ENCODE measurements around the gene ESRP2.

ESRP2 gene

DNA sequence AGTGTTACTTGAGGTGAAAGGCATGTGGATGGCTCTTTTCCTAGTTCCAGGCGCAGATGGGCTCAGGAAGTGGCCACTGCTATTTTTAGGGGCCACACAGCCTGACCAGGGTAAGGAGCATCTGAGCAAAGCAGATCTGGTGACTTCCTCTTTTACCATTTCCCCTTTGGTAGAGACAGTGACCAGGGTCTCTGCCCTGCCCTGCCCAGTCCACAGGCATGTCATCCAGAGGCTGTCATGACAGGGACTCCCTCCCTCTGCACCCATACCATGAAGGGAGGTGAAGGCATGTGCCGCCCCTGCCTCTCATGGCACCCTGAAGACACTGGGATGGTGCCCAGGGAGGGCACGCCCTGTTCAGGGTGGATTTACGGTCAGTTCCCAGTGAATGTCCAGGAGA lies 11.5 kb upstream of the ESRP2 start:
- POLR2A ChIA-PET, result no interaction called here
- 71% methylated on average over 3 of the region's 4 CpGs for WGBS (ENCODE audit: insufficient coverage)
- CTCF ChIA-PET, result interaction anchor here (2.4 to 7.8 kb wide), 4 partner anchors 13 to 81 kb away, joined by 7 to 92 read pairs (median 42); no protein-coding TSS in a partner anchor
- no peak overlapping the region for H3K27ac ChIP-seq (ENCODE audit: insufficient read depth in 1 of 2, low read depth in 1 of 2, low read length in 2 of 2, poor library complexity in 1 of 2, severe bottlenecking in 2 of 2)
- peak overlapping the region in 3 of 7 experiments; percentile 30 to 72 (median 34) for H3K4me3 ChIP-seq (ENCODE audit: control insufficient read depth in 1 of 7, extremely low read depth in 1 of 7, insufficient read depth in 4 of 7, low read depth in 2 of 7, low read length in 6 of 7)
- no peak for DNase-seq
- peaks cover 4 to 39% (median 34%) of the 10 kb centered on the region in 4 experiments for H3K4me1 ChIP-seq (ENCODE audit: control extremely low read depth in 1 of 4, control insufficient read depth in 4 of 4, insufficient read depth in 4 of 4, low read length in 3 of 4)
- H3K27me3 ChIP-seq (replicated peaks in 2 of 5; ENCODE audit: control insufficient read depth in 4 of 5, insufficient read depth in 5 of 5, low read length in 4 of 5), result no peaks in the 10 kb centered on the region
- H3K9me3 ChIP-seq (ENCODE audit: control extremely low read depth in 1 of 5, control insufficient read depth in 4 of 5, insufficient read depth in 2 of 5, low read depth in 1 of 5, low read length in 4 of 5), result no peaks in the 10 kb centered on the region
- H3K36me3 ChIP-seq (ENCODE audit: control insufficient read depth in 4 of 4, insufficient read depth in 4 of 4, low read length in 3 of 4), result peaks cover 0 to 28% (median 8%) of the 10 kb centered on the region in 4 experiments

DNA sequence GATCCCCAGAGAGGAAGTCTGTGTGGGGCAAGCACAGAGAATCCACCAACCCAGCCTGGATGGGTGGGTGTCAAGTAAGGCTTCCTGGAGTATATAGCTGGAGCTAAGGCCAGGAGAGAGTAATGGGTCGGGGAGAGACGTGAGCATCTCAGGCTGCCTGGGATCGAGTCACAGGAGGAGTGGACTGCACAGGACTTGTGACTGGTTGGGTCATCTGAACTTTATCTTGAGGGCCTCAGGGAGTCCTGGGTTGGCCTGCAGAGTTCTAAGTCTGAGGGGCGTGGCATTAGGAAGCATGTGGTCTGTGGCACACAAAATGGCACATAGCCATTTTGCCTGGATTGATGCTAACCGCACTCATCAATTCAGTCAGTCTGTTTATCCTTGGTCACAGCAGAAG lies 10.7 kb upstream of the ESRP2 start:
- peaks cover 4 to 39% (median 34%) of the 10 kb centered on the region in 4 experiments for H3K4me1 ChIP-seq (ENCODE audit: control extremely low read depth in 1 of 4, control insufficient read depth in 4 of 4, insufficient read depth in 4 of 4, low read length in 3 of 4)
- POLR2A ChIA-PET, result no interaction called here
- H3K4me3 ChIP-seq (ENCODE audit: control insufficient read depth in 1 of 7, extremely low read depth in 1 of 7, insufficient read depth in 4 of 7, low read depth in 2 of 7, low read length in 6 of 7), result peak overlapping the region in 2 of 7 experiments; percentile 30 to 72
- H3K36me3 ChIP-seq (ENCODE audit: control insufficient read depth in 4 of 4, insufficient read depth in 4 of 4, low read length in 3 of 4), result peaks cover 0 to 21% (median 5%) of the 10 kb centered on the region in 4 experiments
- WGBS (ENCODE audit: insufficient coverage), result 98% methylated on average over 5 of the region's 5 CpGs
- DNase-seq, result no peak
- no peaks in the 10 kb centered on the region for H3K27me3 ChIP-seq (replicated peaks in 2 of 5; ENCODE audit: control insufficient read depth in 4 of 5, insufficient read depth in 5 of 5, low read length in 4 of 5)
- CTCF ChIA-PET, result interaction anchor here (7.7 to 7.8 kb wide), 2 partner anchors 13 to 81 kb away, joined by 72 to 92 read pairs; no protein-coding TSS in a partner anchor
- no peaks in the 10 kb centered on the region for H3K9me3 ChIP-seq (ENCODE audit: control extremely low read depth in 1 of 5, control insufficient read depth in 4 of 5, insufficient read depth in 2 of 5, low read depth in 1 of 5, low read length in 4 of 5)
- no peak overlapping the region for H3K27ac ChIP-seq (ENCODE audit: insufficient read depth in 1 of 2, low read depth in 1 of 2, low read length in 2 of 2, poor library complexity in 1 of 2, severe bottlenecking in 2 of 2)

DNA sequence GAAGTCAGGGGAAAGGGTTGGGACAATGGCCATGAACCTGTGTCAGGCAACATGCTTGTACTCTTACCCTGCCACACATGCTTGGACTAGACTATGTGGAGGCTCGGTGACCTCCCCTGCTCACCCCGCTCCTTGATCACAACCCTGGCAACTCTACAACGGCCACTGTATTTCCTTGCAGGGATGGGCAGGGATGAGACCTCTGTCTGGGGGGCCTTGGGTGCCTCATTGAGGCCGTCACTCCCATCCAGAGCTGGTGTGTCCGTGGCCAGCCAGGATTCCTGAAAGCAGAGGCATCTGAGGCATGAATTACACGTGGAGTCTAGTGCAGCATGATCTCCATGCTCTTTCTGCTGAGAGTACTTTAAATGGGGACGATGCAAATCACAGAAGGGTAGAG lies 10.2 kb upstream of the ESRP2 start:
- Histone ChIP-seq H3K36me3 (ENCODE audit: control insufficient read depth in 4 of 4, insufficient read depth in 4 of 4, low read length in 3 of 4) (peaks cover 0 to 20% (median 4%) of the 10 kb centered on the region in 4 experiments), H3K4me3 (ENCODE audit: control insufficient read depth in 1 of 7, extremely low read depth in 1 of 7, insufficient read depth in 4 of 7, low read depth in 2 of 7, low read length in 6 of 7) (peak overlapping the region in 6 of 7 experiments; percentile 69 to 99 (median 93)), H3K4me1 (ENCODE audit: control extremely low read depth in 1 of 4, control insufficient read depth in 4 of 4, insufficient read depth in 4 of 4, low read length in 3 of 4) (peaks cover 4 to 39% (median 34%) of the 10 kb centered on the region in 4 experiments), H3K27me3 (replicated peaks in 2 of 5; ENCODE audit: control insufficient read depth in 4 of 5, insufficient read depth in 5 of 5, low read length in 4 of 5) (no peaks in the 10 kb centered on the region), H3K9me3 (ENCODE audit: control extremely low read depth in 1 of 5, control insufficient read depth in 4 of 5, insufficient read depth in 2 of 5, low read depth in 1 of 5, low read length in 4 of 5) (no peaks in the 10 kb centered on the region), H3K27ac (ENCODE audit: insufficient read depth in 1 of 2, low read depth in 1 of 2, low read length in 2 of 2, poor library complexity in 1 of 2, severe bottlenecking in 2 of 2) (no peak overlapping the region)
- CTCF ChIA-PET, result interaction anchor here (0.9 to 7.8 kb wide), 4 partner anchors 14 to 81 kb away, joined by 3 to 92 read pairs (median 42); partner anchors contain the start of gene SLC7A6
- 98% methylated on average over 7 of the region's 7 CpGs for whole genome bisulfite sequencing (ENCODE audit: insufficient coverage)
- POLR2A ChIA-PET, result no interaction called here
- DNase-seq, result no peak

DNA sequence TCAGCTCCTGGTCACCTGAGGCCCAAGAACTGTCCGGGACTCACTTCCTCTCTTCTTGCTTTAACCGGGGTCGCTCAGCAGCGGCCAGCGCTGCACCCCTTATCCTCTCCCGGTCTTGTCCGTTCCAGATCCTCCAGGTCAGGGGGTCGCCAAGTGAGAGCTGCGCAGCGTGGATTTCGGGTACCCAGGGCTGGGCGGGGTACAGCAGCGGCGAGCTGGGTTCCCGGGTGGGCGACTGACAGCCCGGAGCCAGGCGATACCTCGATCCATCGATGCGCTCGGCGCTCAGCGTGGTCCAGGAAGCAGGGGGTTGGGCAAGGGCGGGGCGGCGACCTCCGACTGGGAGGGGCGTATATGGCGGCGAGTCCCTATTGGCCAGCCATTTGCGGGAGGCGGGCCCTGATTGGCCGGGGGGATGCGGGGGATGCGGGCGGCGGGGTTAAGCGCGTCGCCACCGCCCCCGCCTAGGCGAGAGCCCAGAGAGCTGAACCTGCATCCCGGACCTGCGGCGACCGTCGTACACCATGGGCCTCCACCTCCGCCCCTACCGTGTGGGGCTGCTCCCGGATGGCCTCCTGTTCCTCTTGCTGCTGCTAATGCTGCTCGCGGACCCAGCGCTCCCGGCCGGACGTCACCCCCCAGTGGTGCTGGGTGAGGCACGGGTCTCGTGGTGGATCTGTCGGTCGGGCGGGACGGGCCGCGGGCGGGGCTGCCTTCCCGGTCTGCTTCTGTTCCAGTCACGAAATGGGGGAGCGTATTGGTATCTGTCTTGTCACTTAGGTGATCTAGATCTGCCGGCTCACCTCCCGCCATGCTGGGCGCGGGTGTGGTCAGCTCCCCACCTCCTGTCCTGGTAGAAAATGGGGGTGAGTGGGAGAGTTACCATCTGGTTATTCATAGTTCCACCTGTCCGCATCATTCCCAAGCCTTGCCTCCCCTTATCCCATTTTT lies 9.3 kb upstream of the ESRP2 start, which contains the start of gene PLA2G15:
TSS of gene PLA2G15 (plus strand) at position 471 of the 951 bp plus-strand sequence. CDS start at position 525, 54 bp downstream.
- ChIA-PET CTCF (interaction anchor here (0.7 to 7.8 kb wide), 10 partner anchors 15 to 87 kb away, joined by 3 to 92 read pairs (median 3); partner anchors contain the start of gene SLC7A6), POLR2A (interaction anchor here (0.5 to 1.3 kb wide), 2 partner anchors 87 to 122 kb away, joined by 3 to 6 read pairs; no protein-coding TSS in a partner anchor)
- Histone ChIP-seq H3K27me3 (replicated peaks in 2 of 5; ENCODE audit: control insufficient read depth in 4 of 5, insufficient read depth in 5 of 5, low read length in 4 of 5) (no peaks in the 10 kb centered on the region), H3K9me3 (ENCODE audit: control extremely low read depth in 1 of 5, control insufficient read depth in 4 of 5, insufficient read depth in 2 of 5, low read depth in 1 of 5, low read length in 4 of 5) (no peaks in the 10 kb centered on the region), H3K27ac (ENCODE audit: insufficient read depth in 1 of 2, low read depth in 1 of 2, low read length in 2 of 2, poor library complexity in 1 of 2, severe bottlenecking in 2 of 2) (peak within 1 kb of the TSS in 1 of 2 experiments; percentile 66), H3K36me3 (ENCODE audit: control insufficient read depth in 4 of 4, insufficient read depth in 4 of 4, low read length in 3 of 4) (peaks cover 0 to 13% (median 2%) of the 10 kb centered on the region in 4 experiments), H3K4me1 (ENCODE audit: control extremely low read depth in 1 of 4, control insufficient read depth in 4 of 4, insufficient read depth in 4 of 4, low read length in 3 of 4) (peaks cover 4 to 39% (median 34%) of the 10 kb centered on the region in 4 experiments), H3K4me3 (ENCODE audit: control insufficient read depth in 1 of 7, extremely low read depth in 1 of 7, insufficient read depth in 4 of 7, low read depth in 2 of 7, low read length in 6 of 7) (peak within 1 kb of the TSS; percentile 69 to 99 (median 92))
- WGBS (ENCODE audit: insufficient coverage), result under 1% methylated on average over 70 of the region's 75 CpGs
- peak; percentile 93 to 97 (median 96) for DNase-seq

DNA sequence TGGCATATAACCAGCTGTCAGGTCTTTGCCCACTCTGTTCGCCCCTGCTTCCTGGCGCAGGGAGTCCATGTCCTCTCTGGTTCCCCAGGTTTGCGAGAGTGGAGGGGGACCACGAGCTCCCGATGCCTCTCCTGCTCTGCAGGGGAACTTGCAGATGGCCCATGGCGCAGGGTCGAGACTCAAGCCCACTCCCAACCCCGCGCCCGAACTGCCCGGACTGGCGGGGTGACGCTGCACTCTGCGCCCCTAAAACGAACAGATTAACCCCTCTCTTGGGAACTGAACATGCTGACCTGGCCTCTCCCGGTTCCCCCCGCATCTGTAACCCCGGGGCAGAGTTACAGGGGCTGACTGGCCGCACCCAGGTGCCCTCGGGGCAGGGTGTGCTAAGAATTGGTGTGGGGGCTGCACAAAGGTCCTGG lies 8.6 kb upstream of the ESRP2 start:
- H3K4me3 ChIP-seq (ENCODE audit: control insufficient read depth in 1 of 7, extremely low read depth in 1 of 7, insufficient read depth in 4 of 7, low read depth in 2 of 7, low read length in 6 of 7), result peak overlapping the region; percentile 69 to 99 (median 92)
- CTCF ChIA-PET, result interaction anchor here (0.7 to 7.8 kb wide), 10 partner anchors 10 to 87 kb away, joined by 3 to 92 read pairs (median 4); partner anchors contain the start of gene SLC7A6
- H3K27ac ChIP-seq (ENCODE audit: insufficient read depth in 1 of 2, low read depth in 1 of 2, low read length in 2 of 2, poor library complexity in 1 of 2, severe bottlenecking in 2 of 2), result peak overlapping the region in 1 of 2 experiments; percentile 66

GRCh38 chr16:68242926-68243858 lies 7.3 kb upstream of the ESRP2 start:
- DNase-seq, result no peak
- 94% methylated on average over 5 of the region's 9 CpGs for WGBS (ENCODE audit: insufficient coverage)
- Histone ChIP-seq H3K27ac (ENCODE audit: insufficient read depth in 1 of 2, low read depth in 1 of 2, low read length in 2 of 2, poor library complexity in 1 of 2, severe bottlenecking in 2 of 2) (no peak overlapping the region), H3K9me3 (ENCODE audit: control extremely low read depth in 1 of 5, control insufficient read depth in 4 of 5, insufficient read depth in 2 of 5, low read depth in 1 of 5, low read length in 4 of 5) (no peaks in the 10 kb centered on the region), H3K4me3 (ENCODE audit: control insufficient read depth in 1 of 7, extremely low read depth in 1 of 7, insufficient read depth in 4 of 7, low read depth in 2 of 7, low read length in 6 of 7) (no peak overlapping the region), H3K4me1 (ENCODE audit: control extremely low read depth in 1 of 4, control insufficient read depth in 4 of 4, insufficient read depth in 4 of 4, low read length in 3 of 4) (peaks cover 4 to 51% (median 46%) of the 10 kb centered on the region in 4 experiments), H3K27me3 (replicated peaks in 2 of 5; ENCODE audit: control insufficient read depth in 4 of 5, insufficient read depth in 5 of 5, low read length in 4 of 5) (no peaks in the 10 kb centered on the region), H3K36me3 (ENCODE audit: control insufficient read depth in 4 of 4, insufficient read depth in 4 of 4, low read length in 3 of 4) (no peaks in the 10 kb centered on the region)
- POLR2A ChIA-PET, result no interaction called here
- CTCF ChIA-PET, result interaction anchor here (0.7 to 7.8 kb wide), 9 partner anchors 11 to 228 kb away, joined by 3 to 92 read pairs (median 4); partner anchors contain the start of gene SLC7A6

More for the DNA sequence above, 8.6 kb upstream of the ESRP2 start:
- WGBS (ENCODE audit: insufficient coverage), result 6% methylated on average over 20 of the region's 20 CpGs
- Histone ChIP-seq H3K36me3 (ENCODE audit: control insufficient read depth in 4 of 4, insufficient read depth in 4 of 4, low read length in 3 of 4) (peaks cover 0 to 10% (median 2%) of the 10 kb centered on the region in 4 experiments), H3K27me3 (replicated peaks in 2 of 5; ENCODE audit: control insufficient read depth in 4 of 5, insufficient read depth in 5 of 5, low read length in 4 of 5) (no peaks in the 10 kb centered on the region), H3K4me1 (ENCODE audit: control extremely low read depth in 1 of 4, control insufficient read depth in 4 of 4, insufficient read depth in 4 of 4, low read length in 3 of 4) (peaks cover 4 to 45% (median 40%) of the 10 kb centered on the region in 4 experiments), H3K9me3 (ENCODE audit: control extremely low read depth in 1 of 5, control insufficient read depth in 4 of 5, insufficient read depth in 2 of 5, low read depth in 1 of 5, low read length in 4 of 5) (no peaks in the 10 kb centered on the region)
- DNase-seq, result no peak
- POLR2A ChIA-PET, result interaction anchor here (0.5 to 1.3 kb wide), 2 partner anchors 88 to 121 kb away, joined by 3 to 6 read pairs; no protein-coding TSS in a partner anchor

Measured in common myeloid progenitor, CD34-positive (primary cell).